GM21529 (cell line): ENCODE data around the gene WDR6.

Source experiments
- ATAC-seq: cut with Tn5 transposase; IDR thresholded peaks from one replicate; pipeline ENCODE4 v1.9.1; 2021; ENCODE audit not compliant: unreplicated experiment

WDR6 gene

GRCh38 chr3:49015072-49015471 lies 7.9 kb downstream of the WDR6 start:
- no peak for ATAC-seq

GRCh38 chr3:49015765-49016164 lies 8.6 kb downstream of the WDR6 start:
- ATAC-seq = no peak

- ATAC-seq = no peak
Observed at GRCh38 chr3:49016414-49017228, 9.4 kb downstream of the WDR6 start.

GRCh38 chr3:49017229-49017970 lies 10.2 kb downstream of the WDR6 start:
- no peak for ATAC-seq

- ATAC-seq = no peak
Observed at GRCh38 chr3:49017971-49018706, 10.9 kb downstream of the WDR6 start, which contains the start of gene DALRD3. Gene DALRD3 (minus strand): TSS chr3:49018580. CDS start chr3:49018564, 16 bp downstream.

GRCh38 chr3:49018707-49019006 lies 11.5 kb downstream of the WDR6 start:
- no peak for ATAC-seq

GRCh38 chr3:49019941-49020329 lies 12.7 kb downstream of the WDR6 start:
- ATAC-seq = no peak

GRCh38 chr3:49020330-49021212 lies 13.4 kb downstream of the WDR6 start:
- no peak for ATAC-seq

GRCh38 chr3:49021213-49021812 lies 14.1 kb downstream of the WDR6 start:
- peak; percentile 52 for ATAC-seq

- ATAC-seq = peak; percentile 61
Observed at GRCh38 chr3:49021813-49022687, 14.9 kb downstream of the WDR6 start, which contains the start of gene NDUFAF3. Gene NDUFAF3 (plus strand): TSS chr3:49022121. CDS start chr3:49022145, 24 bp downstream.

- no peak for ATAC-seq
Observed at GRCh38 chr3:49022688-49023171, 15.5 kb downstream of the WDR6 start.

- no peak for ATAC-seq
Observed at GRCh38 chr3:49023775-49024174, 16.6 kb downstream of the WDR6 start.

GRCh38 chr3:49024449-49024848 lies 17.3 kb downstream of the WDR6 start:
- no peak for ATAC-seq

- no peak for ATAC-seq
Observed at GRCh38 chr3:49025005-49025792, 18.0 kb downstream of the WDR6 start.

GRCh38 chr3:49025793-49026520 lies 18.8 kb downstream of the WDR6 start:
- no peak for ATAC-seq

- no peak for ATAC-seq
Observed at GRCh38 chr3:49026536-49026935, 19.3 kb downstream of the WDR6 start.

GRCh38 chr3:49027634-49028033 lies 20.4 kb downstream of the WDR6 start:
- ATAC-seq = no peak

GRCh38 chr3:49028298-49028672 lies 21.1 kb downstream of the WDR6 start:
- ATAC-seq = no peak
